ENCODE measurements around the gene JAM3.
"Not testable (repeated sequence)": the region's sequence is repeated elsewhere in the genome, so short reads cannot be mapped to it uniquely, and the experiment has no call there.

The JAM3 gene

DNA sequence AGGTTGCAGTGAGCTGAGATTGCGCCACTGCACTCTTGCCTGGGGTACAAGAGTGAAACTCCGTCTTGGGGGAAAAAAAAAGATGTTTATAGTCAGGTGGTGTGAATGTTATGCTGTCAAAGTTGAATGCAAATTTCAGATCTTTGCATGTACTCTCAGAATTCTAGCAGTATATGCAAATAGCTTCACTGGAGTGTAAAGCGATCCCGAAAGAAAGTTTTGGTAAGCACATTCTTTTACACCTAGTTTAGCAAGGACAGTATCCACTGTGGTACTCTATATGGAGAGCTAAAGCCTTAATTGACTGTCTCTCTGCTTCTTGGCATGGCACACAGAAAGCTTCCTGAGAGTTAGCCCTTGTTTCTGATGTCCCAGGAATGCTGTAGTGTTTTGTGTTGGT, 4.0 kb downstream of the JAM3 start:
- in situ Hi-C loops (cut with HindIII; ENCODE audit: low sequenced_read_pairs) = no loop called here
- no peak overlapping the region for H3K4me3 ChIP-seq (ENCODE audit: low read depth, low read length)
- no peak for DNase-seq (ENCODE audit: low read depth, low spot score)
- TF ChIP-seq, protein P1, sequence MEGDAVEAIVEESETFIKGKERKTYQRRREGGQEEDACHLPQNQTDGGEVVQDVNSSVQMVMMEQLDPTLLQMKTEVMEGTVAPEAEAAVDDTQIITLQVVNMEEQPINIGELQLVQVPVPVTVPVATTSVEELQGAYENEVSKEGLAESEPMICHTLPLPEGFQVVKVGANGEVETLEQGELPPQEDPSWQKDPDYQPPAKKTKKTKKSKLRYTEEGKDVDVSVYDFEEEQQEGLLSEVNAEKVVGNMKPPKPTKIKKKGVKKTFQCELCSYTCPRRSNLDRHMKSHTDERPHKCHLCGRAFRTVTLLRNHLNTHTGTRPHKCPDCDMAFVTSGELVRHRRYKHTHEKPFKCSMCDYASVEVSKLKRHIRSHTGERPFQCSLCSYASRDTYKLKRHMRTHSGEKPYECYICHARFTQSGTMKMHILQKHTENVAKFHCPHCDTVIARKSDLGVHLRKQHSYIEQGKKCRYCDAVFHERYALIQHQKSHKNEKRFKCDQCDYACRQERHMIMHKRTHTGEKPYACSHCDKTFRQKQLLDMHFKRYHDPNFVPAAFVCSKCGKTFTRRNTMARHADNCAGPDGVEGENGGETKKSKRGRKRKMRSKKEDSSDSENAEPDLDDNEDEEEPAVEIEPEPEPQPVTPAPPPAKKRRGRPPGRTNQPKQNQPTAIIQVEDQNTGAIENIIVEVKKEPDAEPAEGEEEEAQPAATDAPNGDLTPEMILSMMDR (IDR thresholded peaks at IDR 0.05; ENCODE audit: low read depth, low read length) = no peak

DNA sequence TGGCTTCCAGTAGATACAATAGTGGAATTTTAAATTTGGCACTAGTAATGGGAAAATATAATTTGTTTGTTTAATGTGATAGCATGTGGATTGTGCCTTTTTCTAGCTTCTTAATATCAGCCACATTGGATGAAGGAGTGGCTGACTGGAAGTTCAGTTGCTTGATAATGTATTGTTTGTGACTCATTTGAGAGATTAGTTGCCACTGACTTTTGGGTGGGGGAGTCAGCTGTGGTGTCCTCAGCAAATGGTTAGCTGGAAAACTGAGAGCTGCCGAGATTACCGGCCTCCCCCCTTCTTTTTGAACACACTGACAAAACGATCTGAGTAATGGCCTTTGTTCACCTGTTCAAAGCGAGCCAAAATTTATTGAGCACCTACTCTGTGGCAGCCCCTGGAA, 5.5 kb downstream of the JAM3 start:
- no peak for DNase-seq (ENCODE audit: low read depth, low spot score)
- in situ Hi-C loops (cut with HindIII; ENCODE audit: low sequenced_read_pairs) = no loop called here
- TF ChIP-seq, protein P1 (IDR thresholded peaks at IDR 0.05; ENCODE audit: low read depth, low read length) = no peak
- H3K4me3 ChIP-seq (ENCODE audit: low read depth, low read length) = no peak overlapping the region

DNA sequence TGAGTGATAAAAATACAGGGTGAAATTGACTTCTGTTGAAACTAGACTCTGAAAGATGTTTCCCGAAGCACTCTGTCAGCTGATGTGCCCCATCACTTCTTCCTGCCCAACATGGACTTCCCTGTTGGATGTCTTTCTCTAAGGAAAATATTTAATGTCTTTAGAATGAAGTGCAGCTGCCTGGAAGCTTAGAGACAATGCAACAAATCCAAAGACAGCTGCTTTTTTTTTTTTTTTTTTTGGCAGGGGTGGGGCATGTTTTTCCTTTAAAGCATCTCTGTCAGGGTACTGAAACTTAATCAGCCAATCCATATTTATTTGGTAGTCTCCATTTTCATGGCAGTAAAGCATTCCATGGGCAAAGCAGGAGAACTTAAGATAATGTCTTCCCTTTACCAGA, 5.9 kb downstream of the JAM3 start:
- in situ Hi-C loops (cut with HindIII; ENCODE audit: low sequenced_read_pairs) = no loop called here
- no peak overlapping the region for H3K4me3 ChIP-seq (ENCODE audit: low read depth, low read length)
- TF ChIP-seq, protein P1 (IDR thresholded peaks at IDR 0.05; ENCODE audit: low read depth, low read length) = no peak
- no peak for DNase-seq (ENCODE audit: low read depth, low spot score)

DNA sequence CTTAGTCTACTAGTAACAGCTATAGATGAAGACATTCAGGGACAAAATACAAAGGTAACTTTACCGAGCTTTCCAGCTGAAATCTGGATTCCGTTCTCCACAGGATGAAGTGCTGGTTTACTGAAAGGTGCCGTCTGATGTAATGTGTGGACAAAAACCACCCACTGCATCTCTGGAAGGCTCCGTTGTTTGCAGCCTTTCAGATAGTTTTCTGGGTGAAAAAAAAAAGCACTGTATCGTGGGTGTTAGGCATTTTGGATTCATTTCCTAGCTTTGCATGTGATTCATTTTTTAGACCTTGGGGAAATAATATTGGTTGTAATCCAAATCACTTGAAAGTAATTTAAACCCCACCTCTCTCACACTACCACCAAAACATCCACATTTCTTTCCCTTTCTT, 10.4 kb downstream of the JAM3 start:
- no peak overlapping the region for H3K4me3 ChIP-seq (ENCODE audit: low read depth, low read length)
- in situ Hi-C loops (cut with HindIII; ENCODE audit: low sequenced_read_pairs) = no loop called here
- DNase-seq (ENCODE audit: low read depth, low spot score) = no peak
- TF ChIP-seq, protein P1 (IDR thresholded peaks at IDR 0.05; ENCODE audit: low read depth, low read length) = no peak

DNA sequence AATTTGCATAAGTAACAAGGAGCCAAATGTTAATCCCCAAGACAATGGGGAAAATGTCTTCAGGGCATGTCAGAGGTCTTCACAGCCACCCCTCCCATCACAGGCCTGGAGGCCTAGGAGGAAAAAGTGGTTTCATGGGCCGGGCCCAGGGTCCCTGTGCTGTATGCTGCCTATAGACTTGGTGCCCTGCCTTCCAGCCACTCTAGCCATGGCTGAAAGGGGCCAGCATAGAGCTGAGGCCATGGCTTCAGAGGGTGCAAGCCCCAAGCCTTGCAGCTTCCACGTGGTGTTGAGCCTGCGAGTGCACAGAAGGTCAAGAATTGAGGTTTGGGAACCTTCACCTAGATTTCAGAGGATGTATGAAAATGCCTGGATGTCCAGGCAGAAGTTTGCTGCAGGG, 12.4 kb downstream of the JAM3 start:
- DNase-seq (ENCODE audit: low read depth, low spot score); in situ Hi-C loops (cut with HindIII; ENCODE audit: low sequenced_read_pairs); H3K4me3 ChIP-seq (ENCODE audit: low read depth, low read length): not testable (repeated sequence)

DNA sequence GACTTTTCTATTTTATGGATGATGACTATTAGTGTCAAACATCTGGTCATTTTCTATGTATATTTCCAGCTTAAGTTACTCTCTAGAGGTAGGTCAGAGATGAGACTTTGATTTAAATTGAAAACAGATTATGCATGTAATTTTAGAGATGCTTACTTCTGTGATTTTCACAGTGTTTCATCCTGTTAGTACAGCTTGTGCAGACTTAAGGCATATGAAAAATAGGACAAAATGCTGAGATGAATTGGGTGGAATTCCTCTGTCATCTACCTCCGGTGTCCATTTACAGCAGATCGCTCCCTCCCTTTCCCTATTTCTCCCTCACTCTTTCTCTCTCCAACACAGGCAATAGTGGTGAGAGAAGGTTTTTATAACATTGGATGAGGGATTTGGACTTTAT, 14.1 kb downstream of the JAM3 start:
- in situ Hi-C loops (cut with HindIII; ENCODE audit: low sequenced_read_pairs) = no loop called here
- TF ChIP-seq, protein P1 (IDR thresholded peaks at IDR 0.05; ENCODE audit: low read depth, low read length) = no peak
- no peak for DNase-seq (ENCODE audit: low read depth, low spot score)
- no peak overlapping the region for H3K4me3 ChIP-seq (ENCODE audit: low read depth, low read length)

DNA sequence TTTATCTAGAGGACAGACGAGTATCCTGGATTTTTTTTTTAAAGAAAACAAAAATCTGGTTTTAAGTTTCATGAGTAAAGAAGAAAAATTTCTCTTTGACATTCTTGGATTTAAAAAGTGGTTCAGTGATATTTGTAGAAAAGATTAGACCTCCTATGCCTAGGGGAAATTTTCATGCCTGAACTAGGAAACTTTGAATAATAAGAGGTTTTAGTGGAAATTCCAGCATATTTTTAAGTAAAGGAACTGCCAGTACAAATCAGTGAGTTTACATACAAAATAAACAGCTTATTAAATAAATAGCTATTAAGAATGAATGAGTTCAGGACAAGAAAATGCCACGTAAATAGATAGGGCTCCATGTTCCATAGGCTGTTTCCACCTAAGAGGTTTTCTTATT, 17.5 kb downstream of the JAM3 start:
- in situ Hi-C loops (cut with HindIII; ENCODE audit: low sequenced_read_pairs) = no loop called here
- DNase-seq (ENCODE audit: low read depth, low spot score) = no peak
- TF ChIP-seq, protein P1 (IDR thresholded peaks at IDR 0.05; ENCODE audit: low read depth, low read length) = no peak
- H3K4me3 ChIP-seq (ENCODE audit: low read depth, low read length) = no peak overlapping the region

DNA sequence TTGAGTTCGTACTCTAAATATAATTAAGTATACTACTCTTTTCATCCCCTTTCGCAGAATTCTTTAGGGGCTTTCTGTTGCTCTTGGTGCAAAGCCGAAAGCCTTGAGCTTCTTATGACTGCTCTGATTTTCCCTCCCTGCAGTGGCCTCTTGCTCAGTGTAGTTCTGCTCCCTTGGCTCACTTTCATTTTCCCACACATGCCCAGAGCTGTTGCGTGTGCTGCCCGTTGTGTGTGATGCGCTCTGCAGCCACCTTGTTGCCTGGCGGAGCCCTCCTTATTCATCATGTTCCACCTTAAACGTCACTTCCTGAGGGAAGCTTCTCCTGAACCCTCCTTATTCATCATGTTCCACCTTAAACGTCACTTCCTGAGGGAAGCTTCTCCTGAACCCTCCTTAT, 23.1 kb downstream of the JAM3 start:
- in situ Hi-C loops (cut with HindIII; ENCODE audit: low sequenced_read_pairs); DNase-seq (ENCODE audit: low read depth, low spot score); H3K4me3 ChIP-seq (ENCODE audit: low read depth, low read length): not testable (repeated sequence)

Data from astrocyte of the spinal cord (primary cell).